HG02678 (cell line): ENCODE results near the gene TUB.
A peak's percentile ranks its signal among the peaks of the same experiment; 100 is the strongest.

ENCODE experiments used
- ATAC-seq: cut with Tn5 transposase; IDR thresholded peaks from one replicate; pipeline ENCODE4 v1.9.1; 2021; ENCODE audit warnings: mild to moderate bottlenecking, moderate library complexity; ENCODE audit not compliant: unreplicated experiment

Gene TUB

DNA sequence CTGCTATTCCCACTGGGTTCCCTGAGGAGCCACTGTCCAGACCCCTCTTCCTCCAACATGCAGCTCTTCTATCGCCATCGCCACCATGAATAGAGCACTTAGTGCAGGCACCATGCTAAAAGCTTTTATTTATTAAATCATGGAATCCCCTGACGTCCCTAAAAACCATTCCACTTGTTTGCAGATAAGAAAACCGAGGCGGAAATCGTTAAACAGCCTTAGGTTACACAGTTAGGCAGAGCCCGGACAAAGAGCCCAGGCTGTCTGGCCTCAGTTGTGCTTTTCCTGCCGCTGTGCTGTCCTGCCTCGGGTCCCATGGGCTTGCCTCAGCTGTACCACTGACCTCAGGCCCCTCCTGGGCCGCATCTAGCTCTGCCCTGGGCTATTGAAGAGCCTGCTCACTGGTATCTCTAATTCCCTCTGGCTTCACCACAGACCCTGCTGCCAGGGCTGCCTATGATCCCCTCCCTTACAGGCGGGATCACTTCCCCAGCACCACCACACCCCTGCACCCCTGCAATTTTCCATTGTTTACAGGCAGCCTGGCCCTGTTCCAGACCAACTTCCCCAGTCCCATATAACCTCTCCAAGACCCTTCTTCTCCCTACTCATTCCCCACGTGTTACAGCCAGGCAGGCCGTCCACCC lies 13.0 kb upstream of the TUB start:
- no peak for ATAC-seq

DNA sequence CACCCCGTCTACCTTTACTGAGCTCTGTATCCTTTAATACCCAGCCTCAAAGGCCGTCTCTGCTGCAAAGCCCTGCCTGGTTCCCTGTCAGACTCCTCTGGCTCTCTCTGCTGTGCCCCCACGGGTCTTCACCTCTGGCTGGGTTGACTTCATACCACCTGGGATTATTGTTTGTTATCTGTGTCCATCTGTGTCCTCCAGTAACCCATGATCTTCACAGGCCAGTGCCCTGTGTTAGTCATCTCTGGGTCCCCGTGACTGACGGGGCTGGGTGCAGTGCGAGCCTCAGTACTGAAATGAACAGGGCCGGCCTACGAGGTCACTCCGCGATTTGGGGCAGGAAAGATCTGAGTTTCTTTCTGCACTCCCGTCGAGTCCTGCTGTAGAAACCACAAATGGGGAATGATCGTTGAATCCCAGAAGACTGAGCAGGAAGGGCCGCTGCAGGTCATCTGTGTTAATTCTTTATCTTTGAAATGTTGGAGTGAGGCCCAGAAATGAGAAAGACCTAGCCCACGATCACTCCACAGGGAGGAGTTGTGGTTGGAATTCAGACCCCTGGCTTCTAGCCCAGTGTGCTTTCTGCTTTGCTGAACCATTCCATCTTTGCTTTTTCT lies 12.3 kb upstream of the TUB start:
- no peak for ATAC-seq

DNA sequence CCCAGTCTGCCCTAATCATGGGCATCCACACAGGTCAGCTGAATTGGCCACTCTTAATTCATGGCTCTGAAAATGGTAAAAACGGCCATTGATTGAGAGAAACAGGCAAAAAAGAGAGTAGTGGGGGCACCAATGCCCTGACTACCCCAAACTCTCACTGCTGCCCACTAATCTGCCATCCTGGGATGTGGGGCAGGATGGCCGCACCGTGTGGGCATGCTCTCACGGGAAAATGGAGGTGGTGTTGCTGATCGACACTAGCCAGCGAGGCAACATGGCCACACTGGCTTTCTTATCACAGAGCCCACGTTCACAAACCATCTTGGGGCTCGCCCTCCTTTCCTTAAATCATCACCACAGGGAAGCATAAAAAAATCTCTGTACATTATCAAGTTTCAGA lies 11.2 kb upstream of the TUB start:
- no peak for ATAC-seq

DNA sequence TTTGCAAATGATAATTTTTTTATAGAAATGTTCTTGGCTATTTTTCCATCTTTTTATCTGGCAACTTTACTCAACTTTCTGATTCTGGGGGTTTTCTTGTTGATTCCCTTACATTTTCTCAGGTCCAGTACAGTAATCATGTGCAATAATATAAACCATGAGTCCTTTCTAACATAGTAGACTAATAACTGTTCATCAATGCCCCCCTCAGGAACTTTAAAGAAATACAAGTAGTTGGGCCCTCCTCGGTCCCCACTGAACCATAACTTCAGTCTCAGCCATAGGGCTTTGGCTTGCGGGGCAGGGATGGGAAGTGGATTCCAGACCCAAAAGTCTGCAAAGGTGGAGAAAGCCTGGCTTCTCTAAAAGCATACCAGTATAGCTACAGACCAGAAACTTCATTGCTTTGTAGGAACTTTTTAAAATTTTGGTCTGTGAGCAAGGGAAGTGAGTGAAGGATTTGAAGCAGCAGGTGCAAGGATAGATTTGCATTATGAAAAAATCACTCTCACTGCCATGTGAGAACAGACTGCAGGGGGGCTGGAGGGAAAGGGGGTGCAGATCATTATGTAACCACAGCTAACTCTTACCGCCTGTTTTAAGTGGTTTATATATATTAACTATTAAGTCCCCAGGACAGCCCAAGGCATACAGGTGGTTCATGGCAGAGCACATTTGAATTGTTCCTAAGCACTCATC lies 10.4 kb upstream of the TUB start:
- ATAC-seq, result peak; percentile 60

DNA sequence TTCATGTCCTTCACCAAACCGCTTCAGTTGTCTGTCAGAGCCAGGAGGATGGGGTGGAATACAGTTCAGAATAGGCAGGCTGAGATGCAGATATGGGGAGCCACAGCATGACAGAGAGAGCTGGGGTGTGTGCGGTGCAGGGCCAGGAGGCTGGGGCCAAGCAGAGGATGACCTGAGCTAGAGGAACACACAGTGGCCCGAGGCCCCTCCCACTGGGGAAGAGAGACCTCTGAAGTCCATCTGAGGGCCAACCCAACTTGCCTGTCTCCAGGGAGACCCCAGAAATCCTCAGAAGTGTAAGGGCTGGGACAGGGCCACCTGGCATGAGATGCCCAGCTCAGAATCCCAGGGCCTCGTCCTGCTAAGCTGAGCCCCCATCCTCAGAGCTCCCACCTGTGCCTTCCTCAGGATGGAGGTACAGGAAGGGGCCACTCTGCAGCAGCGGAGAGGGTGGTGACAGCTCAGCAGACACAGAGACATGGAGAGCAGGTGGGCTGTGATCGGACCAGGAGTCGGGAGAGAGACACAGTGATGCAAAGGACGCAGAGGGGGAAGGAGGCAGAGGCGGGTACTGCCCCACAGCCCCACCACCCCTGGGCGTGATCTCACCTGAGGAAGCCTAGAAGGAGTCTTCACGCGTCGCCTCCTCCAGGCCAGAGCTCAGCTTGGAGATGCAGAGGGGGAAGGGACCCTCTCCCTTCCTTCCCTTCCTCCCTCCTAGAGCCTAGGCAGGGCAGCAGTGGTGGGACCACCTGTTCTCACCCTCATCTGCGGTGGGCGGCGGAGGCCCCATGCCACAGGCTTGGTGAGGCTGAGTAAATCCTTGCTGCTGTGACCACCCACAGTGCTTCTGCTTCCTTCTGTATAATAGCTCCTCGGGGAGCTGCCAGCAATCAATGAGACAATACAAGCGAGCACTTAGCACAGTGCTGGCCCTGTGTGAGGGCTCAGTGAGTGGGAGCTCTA lies 9.1 kb upstream of the TUB start:
- ATAC-seq, result no peak

DNA sequence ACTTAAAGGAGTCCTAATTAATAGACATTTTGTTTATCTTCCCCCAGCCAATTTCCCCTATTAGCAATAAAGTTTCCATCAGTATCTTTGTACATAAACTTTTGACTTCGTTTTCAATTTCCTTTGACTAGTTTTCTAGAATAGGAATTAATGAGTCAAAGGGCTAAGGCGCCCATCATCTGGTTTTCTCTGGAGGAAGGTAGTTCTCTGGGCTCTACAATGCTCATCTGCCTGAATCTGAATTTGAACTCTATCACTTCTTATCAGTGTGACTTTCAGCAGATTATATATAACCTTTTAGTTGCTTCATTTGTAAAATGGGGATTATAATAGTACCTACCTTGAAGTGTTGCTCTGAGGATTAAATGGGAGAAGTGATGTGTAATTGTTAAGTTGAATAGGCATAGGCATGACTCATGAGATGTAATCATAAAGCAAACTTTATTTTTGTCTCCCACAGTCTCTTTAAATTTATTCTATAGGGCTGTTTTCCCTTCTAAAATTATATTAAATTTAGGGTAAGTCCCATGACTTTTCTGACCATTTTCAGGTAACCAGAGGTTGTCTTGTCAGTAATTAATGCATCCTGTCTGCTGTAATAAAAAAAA lies 5.8 kb upstream of the TUB start:
- no peak for ATAC-seq

DNA sequence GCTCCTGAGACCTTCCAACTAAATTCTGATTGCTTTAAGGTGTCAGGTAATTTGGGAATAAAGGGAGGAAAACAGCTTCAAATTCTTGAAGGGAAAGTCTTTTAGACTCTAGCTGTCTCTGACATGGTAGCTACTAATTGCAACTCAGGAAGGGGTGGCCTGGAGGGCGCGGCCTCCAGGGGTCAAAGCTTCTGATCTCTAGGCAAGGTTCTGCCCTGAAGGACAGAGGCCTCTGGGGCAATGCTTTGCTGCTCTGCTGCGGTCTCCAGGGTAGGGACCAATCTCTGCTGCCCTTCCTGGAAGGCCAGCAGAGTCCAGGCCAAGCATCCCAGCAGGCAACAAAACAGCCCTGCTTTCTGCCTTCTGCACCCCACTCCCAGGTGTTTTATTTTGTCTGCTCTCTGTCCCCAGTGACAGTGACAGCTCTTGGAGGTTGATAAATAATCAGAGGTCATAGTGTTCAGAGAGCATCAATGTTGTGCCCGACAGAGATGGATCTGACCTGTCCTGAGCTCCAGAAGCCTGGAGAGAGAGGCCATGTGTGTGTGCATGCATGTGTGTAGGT lies 1.8 kb upstream of the TUB start:
- ATAC-seq, result no peak

DNA sequence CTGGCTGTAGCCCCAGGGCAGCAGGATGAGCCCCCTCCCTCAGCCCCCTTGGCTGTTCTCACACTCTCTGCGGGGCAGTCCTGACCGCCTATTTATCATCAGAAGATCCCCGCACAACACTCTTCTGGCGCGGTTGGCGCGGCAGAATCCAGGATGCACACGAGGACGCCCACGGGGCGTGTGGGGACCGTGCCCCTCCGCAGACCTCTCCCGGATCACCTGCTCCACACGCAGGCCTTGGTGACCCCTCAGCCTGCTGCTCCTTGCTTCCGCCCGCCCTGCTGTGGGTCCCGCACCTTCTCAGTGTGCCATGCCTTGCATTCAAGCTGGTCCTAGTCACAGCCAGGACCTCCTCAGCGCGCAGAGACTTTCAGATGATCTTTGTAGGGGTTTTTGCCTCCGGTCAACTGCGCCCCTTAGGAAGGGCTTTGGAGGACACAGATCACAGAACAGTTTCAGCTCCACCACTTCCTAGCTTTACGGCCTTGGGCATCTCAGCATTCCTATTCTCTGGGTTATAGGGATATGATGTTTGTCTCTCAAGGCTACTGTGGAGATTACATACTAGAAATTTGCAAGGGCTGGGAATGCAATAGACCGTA lies 841 bp upstream of the TUB start:
- ATAC-seq, result no peak

DNA sequence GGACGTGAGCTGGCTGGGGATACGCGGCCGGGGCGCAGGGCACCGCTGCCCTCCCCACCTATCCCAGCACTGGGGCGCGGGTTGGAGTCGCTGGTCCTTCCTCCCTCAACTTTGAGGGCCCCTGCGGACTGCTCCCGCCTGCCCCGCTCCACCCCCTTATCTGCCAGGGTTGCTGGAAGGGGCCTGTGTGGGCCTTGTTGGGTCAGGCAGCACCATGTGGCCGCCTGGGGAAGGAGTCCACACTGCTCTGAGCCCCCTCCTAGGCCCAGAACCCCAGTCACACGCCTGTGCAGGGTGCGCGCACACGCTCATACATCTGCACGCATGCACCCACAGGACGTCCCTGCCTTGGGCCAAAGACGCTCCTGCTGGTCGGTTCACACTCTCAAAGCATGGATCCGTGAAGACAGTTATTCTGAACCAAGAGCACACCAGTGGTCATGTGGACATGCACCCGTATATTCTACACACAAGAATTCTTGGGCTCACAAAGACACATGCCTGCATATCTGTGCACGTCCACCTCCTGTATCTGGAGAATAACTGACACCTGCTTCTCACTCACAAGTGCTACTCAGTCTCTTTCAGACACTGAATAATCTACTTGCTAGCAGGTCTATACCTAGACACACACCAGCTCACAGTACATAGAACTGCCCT lies 710 bp downstream of the TUB start:
- ATAC-seq, result no peak

DNA sequence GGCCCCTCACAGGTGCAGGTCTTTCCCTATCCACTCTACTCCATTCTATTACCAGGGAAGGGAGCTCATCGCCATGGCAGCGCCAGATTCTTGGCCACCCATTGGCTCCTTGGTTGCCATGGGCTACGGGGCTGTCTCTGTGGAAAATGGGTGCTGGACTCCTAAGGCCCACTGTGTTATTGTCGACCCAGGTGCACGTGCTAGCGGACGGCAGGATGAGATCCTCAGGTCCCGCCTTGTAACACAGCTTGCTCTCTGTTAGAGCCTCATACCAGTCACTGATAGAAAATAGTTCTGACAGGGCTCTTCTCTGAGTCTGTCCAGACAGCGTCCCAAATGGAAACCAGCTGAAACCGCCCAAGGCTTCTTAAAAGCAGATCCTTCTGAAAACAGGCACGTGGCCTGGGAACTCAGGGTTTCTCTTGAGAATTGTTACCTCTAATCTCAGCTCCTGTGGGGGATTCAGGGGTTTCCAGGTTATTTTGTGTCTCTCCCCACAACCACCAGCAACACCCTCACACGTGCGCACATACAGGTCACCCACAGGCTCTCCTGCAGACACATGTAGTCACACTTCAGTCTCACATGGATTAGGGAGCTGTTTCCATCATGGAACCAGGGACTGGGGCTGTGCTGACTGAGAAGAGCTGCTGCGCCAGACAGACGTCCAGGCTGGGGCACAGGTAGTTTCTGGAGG lies 1.5 kb downstream of the TUB start:
- ATAC-seq, result no peak

DNA sequence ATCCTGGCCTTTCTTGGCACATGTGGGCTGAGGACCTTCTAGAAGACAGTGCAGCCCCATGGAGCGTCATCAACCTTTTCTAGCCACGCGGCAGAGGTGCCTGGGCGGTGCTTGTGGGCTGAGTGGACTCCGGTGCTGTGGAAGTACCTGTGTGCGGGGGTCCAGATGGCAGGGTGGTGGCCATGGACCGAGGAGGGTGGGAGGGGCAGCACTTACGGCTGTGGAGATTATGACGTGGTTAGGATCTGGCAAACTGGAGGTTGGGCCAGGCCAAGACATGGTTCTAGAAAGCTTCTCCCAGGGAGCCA lies 2.0 kb downstream of the TUB start:
- ATAC-seq, result no peak

DNA sequence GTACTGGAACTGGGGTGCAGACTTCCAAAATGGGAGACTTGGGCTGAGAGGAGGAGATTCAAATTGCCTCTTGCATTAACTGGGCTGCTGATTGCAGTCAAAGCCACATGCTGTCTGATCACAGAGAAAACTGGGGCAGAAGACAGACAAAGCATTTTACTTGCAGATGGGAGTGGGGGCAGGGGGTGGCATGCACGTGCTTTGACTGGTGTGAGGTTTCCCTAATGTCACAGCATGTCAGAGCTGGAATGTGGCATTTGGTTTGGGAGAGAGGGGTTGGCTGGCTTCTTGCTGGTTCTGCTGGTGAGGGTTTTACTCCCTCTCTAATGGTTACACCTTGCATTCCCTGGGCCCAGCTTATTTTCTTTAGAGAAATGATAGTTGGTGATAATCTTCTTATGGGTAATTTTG lies 2.9 kb downstream of the TUB start:
- no peak for ATAC-seq

DNA sequence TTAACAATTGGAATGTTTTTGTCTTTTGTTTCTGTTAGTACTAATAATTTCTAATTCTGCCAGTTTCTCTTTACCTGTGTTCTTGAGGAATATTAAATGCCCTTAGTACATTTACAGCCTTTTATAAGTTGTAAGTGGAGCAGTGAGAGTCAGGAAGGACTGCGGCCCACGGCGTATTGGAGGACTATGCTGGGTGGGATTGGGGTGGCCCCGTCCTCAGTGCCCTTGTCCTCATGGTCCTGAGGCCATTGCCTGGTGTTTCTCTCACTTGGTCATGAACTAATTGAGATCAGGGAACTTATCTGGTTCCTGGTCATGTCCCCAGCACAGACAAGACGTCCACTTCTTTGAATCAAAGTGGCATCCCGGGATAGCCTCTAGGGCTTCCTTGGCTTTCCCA lies 3.3 kb downstream of the TUB start:
- no peak for ATAC-seq

DNA sequence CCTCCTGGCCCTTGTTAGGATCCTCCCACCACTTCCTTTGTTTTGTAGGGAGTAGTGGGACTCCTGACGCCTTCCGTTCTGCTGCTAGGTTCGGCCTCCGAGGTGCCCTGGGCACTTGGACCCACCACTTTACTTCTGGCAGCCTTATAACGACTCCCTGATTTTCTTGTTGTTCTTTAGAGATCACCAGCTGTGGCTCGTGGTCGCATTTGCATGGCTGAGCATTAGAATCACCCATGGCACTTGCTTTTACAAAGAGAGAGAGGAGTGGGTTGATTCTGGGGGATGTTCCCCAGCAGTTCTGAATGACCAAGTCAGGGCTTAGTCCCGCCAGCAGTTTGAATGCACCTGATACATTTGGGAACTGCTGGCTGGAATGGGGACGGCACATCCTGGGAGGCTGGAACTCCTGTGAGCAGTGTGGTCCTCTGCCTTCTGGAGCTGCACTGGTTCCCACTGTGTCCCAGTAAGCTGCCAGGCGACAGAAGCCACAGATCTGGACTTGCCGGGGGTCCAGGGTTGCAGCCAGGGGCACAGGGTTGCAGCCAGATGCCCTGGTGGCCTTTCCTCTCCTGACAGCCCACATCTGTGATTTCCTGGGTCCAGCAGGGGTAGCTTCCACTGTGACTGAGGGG lies 4.1 kb downstream of the TUB start:
- no peak for ATAC-seq

DNA sequence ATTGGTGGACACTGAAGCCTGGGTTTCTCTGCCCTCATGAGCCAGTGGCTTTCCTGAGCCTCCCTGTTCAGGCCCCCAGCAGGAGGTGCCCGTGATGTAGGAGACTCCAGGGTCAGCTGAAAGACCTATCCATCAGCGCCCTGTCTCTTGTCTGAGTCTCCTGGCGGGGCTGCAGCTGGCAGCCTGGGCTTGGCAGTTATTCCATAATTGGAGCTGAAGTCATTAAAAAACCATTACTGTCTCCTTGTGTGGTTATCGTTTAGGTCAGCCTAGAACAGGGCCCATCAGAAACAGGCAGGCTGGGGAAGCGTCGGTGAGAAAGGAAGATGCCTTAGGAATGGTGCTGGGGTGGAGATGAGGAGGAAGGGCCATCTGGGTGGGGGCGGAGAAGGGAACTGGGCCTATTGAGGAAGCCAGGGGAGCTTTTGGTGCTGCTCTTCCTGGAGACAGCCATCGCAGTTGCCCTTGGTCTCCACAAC lies 5.0 kb downstream of the TUB start:
- no peak for ATAC-seq

DNA sequence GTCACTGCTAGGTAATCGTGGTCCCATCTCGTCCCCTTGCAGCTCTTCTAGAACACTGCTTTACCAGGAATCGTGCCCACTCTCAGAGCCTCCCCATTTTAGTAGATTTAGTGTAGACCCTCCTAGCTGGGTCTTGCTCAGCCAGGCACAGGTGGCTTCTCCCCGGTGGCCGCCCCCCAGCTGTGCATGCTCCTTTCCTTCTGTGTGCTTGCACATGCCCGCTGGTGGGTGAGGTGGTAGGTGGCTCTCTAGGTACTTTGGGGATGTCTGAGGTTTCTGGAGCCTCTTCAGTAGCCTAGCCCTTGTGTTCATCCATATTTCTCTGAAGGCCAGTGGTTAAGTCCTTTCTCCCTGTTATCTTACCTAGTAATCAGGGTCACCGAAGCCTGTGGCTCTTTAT lies 5.6 kb downstream of the TUB start:
- no peak for ATAC-seq

DNA sequence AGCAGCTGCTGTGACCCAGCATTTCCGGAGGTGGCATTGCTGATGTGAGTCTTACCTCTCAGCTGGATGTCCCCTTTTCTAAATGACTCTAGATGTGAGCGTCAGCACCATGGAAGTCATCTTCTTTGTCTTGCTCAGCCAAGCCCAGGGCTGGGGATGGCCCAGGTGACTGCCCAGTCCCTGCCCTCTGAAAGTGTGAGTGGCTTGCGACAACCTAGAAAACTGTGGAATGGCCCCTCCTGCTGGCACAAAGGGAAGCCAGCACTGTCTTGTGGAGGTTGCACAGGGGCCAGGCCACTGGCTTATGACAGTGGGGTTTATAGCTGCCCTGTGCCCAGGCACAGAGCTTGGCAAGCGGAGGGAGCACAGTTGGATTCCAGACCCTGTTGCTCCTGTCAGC lies 6.2 kb downstream of the TUB start:
- no peak for ATAC-seq

DNA sequence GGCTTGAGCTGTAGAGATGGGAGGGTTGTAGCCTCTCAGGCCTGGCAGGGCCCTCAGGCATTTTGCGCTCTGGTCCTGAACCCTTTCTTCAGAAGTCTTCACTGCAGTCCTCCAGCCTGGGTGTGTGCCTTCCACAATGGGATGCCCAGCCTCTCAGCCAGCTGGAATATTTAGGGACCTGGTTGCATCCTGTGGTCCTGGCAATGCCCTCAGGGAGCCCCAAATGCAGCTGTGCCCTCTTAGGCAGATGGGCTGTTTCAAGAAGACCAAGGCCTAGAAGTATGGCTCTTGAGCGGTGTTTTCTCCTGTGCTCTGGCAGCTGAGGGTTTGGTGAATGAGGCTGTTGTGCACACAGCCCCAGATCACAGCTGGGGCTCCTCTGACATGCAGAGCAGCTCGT lies 6.7 kb downstream of the TUB start:
- ATAC-seq, result no peak
